Gastroesophageal sphincter (tissue), 3 donors: ENCODE measurements around the gene ISG15.

Source experiments
- EP300 ChIP-seq: sonication (generic); formaldehyde crosslinking; IDR thresholded peaks from one replicate; pipeline ENCODE4 v1.6.1; 2017; ENCODE audit warnings: antibody characterized with exemption, mild to moderate bottlenecking
- POLR2A ChIP-seq, 2 donors: fragments of 450-650 bp; IDR thresholded peaks; one replicate each; pipeline ENCODE4 v1.6.1; 2017; ENCODE audit warnings: antibody characterized with exemption in 2 of 2, mild to moderate bottlenecking in 2 of 2, moderate library complexity in 1 of 2
- POLR2AphosphoS5 ChIP-seq: sonication (generic); formaldehyde crosslinking; IDR thresholded peaks from one replicate; pipeline ENCODE4 v1.6.1; 2017; ENCODE audit warnings: antibody characterized with exemption
- TF ChIP-seq, protein P1 (sequence below), 4 experiments: fragments of 200-600 bp in 2 of 4; fragments of 450-650 bp in 2 of 4; sonication (generic) in 1 of 4; IDR thresholded peaks; one replicate each; pipeline ENCODE4 v1.5.1; 2017 to 2019; ENCODE audit warnings: antibody characterized with exemption in 4 of 4, mild to moderate bottlenecking in 2 of 4, moderate library complexity in 2 of 4

GRCh38 chr1:967466-968343 is 45.6 kb upstream of the ISG15 start:
- TF ChIP-seq, protein P1, sequence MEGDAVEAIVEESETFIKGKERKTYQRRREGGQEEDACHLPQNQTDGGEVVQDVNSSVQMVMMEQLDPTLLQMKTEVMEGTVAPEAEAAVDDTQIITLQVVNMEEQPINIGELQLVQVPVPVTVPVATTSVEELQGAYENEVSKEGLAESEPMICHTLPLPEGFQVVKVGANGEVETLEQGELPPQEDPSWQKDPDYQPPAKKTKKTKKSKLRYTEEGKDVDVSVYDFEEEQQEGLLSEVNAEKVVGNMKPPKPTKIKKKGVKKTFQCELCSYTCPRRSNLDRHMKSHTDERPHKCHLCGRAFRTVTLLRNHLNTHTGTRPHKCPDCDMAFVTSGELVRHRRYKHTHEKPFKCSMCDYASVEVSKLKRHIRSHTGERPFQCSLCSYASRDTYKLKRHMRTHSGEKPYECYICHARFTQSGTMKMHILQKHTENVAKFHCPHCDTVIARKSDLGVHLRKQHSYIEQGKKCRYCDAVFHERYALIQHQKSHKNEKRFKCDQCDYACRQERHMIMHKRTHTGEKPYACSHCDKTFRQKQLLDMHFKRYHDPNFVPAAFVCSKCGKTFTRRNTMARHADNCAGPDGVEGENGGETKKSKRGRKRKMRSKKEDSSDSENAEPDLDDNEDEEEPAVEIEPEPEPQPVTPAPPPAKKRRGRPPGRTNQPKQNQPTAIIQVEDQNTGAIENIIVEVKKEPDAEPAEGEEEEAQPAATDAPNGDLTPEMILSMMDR (IDR thresholded peaks at IDR 0.05) = no peak
- TF ChIP-seq POLR2A (IDR thresholded peaks at IDR 0.05) (no peak), POLR2AphosphoS5 (no peak), EP300 (no peak)
